IPS DF 19.7 (cell line): ENCODE measurements around the gene MCM5.
"Not testable (repeated sequence)": the region's sequence is repeated elsewhere in the genome, so short reads cannot be mapped to it uniquely, and the experiment has no call there.

Experiments used
- DNase-seq: peaks from one replicate; pipeline ENCODE4 v3.0.0-alpha.2; 2013; ENCODE audit warnings: low read depth, low spot score

The MCM5 gene

GRCh38 chr22:35432228-35432905, 32.4 kb downstream of the MCM5 start:
- DNase-seq, result no peak

- DNase-seq, result no peak
These were observed 34.2 kb downstream of the MCM5 start for GRCh38 chr22:35434061-35434710.

DNA sequence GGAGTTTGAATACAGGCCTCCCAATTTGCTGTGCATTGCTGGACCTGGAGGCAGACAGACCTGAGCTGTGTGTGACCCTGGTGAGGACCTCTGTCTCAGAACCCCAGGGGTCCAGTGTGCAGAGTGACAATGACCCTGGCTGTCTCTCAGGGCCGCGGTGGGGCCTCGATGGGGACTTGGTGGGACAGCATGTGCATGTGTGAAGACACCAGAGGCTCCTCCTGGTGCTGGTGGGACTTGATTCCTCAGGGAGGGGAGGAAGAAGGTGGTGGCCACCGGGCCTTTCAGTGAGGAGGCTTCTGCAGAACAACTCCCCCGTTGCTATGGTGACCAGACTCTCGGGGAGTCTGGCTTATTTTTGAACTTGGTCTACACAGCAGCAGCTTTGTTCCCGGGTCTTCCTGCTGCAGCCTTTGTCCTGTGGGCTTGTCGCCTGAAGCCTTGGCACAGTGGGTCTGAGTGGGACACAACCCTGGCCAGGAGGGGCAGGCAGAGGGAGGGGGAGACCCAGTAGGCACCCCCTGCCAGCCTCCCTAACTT, 35.3 kb downstream of the MCM5 start:
- no peak for DNase-seq

GRCh38 chr22:35436421-35436820, 36.5 kb downstream of the MCM5 start:
- DNase-seq, result no peak

DNA sequence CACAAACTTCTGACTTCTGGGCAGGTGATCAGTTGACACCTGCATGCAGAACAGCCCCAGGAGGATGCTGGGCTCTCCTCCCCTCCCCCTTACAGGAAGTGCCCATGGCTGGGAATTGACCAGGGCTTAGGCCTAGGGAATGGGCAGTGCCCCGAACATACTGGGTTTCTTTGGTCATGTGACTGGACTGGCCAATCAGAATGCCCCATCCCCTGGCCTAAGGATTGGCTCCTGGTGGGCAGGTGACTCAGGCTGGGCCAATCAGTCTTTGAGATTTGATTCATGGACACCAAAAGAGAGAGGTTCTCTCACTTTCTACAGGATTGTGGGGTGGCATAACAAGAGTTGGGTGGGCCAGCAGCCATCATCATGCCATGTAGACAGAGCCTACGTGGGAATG, 37.1 kb downstream of the MCM5 start:
- DNase-seq, result peak; percentile 68

- DNase-seq, result not testable (repeated sequence)
These were observed 38.9 kb downstream of the MCM5 start for GRCh38 chr22:35438673-35439364.

GRCh38 chr22:35439365-35439717, 39.4 kb downstream of the MCM5 start:
- no peak for DNase-seq

DNA sequence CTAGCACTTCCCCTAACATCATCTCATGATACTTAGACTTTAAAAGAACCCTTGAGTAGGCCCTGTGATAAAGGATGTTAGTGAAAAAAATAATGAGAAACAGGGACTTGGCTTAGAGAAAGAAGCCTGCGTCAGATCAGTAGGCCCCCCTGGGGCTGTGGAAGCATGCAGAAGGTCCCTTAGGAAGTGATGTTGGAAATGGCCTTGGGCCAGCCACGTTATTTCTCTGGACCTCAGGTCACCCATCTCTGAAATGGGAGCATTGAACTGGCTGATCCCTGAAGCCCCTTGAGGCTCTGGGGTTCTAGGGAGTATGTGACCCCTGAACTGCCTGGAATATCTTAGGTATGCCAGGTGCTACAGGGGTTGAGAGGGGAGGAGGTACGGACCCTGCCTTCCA, 40.2 kb downstream of the MCM5 start:
- DNase-seq, result no peak

- no peak for DNase-seq
These were observed 41.7 kb downstream of the MCM5 start for GRCh38 chr22:35441489-35442100.

- no peak for DNase-seq
These were observed 42.5 kb downstream of the MCM5 start for GRCh38 chr22:35442471-35442870.

DNA sequence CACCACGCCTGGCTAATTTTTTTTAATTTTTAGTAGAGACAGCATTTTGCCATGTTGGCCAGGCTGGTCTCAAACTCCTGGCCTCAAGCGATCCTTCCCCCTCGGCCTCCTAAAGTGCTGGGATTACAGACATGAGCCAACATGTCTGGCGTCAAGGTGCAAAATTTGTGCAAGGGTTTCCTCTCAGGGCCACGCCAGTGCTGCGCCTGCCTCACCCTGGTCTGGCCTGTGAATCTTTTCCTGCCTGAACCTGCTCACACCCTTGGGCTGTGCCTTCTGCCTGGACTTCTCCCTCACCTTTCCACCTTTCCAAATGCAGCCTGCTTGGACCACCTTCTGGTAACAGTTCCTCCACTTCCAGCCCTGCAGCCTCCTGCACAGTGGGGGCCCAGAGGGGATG, 43.4 kb downstream of the MCM5 start:
- DNase-seq, result no peak

DNA sequence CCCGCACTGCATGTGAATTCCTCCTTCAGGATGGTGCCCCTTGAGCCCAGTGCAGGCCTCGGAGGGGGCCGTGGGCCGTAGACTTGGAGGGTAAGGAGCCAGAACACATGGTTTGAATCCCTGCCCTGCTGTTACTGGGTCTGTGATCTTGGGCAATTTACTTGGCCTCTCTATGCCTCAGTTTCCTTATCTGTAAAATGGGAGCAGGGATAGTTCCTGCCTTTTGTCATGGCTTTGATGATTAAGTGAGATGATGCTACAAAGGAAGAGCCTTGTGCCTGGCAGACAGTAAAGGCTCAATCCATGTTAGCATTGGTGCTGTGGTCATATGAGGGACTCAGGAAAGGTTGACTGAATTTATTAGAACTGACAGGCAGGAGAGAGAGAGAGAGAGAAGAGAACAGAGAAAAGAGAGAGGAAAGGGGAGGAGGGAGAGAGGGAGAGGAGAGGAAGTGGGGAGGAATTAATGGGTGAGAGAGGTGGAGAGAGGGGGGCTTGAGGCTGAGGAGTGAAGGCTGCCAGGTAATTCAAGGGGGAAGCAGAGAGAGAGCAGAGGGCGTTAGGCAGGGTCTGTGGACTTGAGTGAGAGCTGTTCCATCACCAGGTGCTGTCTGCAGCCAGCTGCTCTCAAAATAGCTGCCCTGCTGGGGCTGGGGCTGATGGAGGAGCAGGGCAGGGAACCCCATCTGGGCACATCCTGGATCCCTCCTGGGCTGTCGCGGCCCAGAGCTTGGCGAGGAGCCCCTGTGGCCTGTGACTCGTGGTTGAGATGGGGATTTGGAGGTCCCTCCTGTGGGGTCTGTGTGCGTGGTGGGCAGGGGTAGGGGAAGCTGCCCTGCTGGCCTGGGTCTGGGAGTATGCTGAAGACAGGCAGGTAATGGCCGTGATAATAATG, 44.1 kb downstream of the MCM5 start:
- DNase-seq, result no peak

DNA sequence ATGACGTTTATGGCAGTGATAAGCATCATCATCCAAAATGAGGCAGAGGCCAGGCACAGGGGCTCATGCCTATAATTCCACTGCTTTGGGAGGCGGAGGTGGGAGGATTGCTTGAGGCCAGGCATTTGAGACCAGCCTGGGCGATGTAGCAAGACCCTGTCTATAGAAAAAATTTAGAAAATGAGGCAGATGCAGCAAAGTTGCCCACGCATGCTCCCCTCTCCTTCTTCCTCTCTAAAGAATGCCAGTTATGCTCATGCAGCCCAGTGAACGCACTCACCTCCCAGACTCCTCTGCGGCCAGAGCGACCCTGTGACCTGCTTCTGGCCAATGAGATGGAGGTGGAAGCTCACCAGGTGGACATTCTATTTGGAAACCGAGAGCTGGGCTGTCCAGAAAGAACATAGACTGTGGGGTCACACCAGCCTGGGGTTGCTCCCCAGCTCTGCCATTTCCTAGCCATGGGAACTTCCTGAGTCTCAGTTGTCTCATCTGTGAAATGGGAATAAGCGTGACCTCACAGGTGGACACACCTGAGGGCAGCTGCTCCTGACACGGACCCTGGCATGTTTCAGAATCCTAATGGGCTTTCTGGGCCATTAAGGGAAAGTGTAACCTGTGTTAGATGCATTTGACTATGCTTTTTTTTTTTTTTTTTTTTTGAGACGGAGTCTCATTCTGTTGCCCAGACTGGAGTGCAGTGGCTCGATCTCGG, 44.9 kb downstream of the MCM5 start:
- no peak for DNase-seq

DNA sequence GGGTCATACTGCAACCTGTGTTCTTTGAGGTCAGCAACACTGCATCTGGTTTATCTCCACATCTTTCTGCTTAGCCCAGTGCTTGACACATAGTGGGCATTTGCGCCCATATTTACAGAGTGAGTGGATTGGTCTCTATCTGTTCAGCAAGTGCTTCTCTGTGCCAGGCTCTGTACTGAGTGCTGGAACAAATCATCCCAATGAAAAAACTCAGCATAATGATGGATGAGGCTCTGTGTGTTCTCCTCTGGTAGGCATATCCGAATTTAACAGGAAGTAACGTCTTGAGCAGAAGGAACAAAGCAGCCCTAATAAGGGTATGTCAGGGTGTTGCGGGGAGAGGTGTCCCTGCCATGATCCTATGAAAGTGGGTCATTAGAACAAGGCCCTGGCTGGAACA, 46.0 kb downstream of the MCM5 start:
- DNase-seq, result no peak

DNA sequence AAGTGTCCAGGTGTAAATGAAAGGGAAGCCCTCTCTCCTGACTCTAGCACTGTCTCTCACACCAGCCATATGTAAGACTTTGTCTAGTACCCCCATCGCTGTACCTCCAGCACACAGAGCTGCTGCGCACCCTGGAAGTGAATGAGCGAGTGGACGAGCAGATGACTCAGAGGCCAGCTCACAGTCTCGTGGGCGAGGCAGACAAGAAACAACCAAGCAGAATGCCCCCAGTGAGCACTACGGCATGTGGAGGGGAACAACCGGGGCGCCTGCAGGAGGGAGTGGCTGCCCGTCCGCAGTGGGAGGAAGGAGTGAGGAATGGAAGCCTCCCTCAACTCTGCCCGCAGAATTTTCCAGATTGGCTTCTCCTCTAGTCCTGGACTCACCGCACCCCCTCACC, 46.4 kb downstream of the MCM5 start:
- no peak for DNase-seq

DNA sequence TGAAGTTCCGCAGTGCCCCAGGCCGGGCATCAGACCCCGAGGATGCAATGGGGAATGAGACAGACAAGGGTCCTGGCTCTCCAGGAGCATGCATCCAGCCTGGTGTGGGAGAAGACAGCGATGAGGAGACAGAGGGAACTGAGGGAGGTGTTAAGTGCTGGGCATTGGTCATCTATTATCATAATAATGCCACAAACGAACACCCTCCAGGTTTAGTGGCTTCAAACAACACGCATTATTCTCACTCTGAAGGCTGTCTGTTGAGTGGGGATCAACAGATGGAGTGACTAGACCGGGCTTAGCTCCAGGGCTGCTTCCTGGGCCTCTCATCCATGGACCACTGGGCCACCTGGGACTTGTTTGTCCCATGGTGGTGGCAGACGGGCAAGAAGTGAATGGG, 48.6 kb downstream of the MCM5 start:
- DNase-seq, result no peak

DNA sequence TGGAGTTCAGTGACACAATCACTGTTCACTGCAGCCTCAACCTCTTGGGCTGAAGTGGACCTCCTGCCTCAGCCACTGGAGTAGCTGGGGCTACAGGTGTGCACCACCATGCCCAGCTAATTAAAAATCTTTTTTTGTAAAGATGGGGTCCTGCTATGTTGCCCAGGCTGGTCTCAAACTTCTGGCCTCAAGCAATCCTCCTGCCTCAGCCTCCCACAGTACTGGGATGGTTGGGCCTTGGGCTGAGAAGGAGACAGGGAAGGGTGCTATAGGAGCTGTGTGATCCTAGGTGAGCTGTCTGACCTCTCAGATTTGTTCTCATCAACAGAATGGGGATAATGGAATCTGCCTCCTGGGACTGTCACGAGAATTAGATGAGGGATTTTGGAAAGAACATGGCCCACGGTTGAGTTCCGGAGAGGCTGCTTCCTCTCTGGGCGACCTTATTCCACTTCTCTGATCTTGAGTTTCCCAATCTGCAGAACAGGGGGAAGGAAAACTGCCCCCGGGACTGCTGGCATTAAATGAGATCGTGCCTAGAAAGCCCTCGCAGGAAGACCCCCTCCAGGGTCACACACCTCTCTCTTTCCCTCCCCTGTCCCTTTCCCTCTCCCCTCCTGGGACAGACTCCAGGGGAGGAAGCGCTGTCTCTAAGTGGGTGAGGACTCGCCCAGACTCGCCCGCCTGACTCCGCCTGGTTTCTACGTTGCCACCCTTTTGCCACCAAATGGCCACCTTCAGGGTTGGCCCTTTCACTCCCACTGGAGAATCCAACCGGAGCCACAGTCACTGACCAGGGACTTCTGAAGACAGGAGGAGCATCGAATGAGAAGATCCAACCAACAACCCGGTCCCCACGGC, 50.1 kb downstream of the MCM5 start:
- DNase-seq, result no peak

DNA sequence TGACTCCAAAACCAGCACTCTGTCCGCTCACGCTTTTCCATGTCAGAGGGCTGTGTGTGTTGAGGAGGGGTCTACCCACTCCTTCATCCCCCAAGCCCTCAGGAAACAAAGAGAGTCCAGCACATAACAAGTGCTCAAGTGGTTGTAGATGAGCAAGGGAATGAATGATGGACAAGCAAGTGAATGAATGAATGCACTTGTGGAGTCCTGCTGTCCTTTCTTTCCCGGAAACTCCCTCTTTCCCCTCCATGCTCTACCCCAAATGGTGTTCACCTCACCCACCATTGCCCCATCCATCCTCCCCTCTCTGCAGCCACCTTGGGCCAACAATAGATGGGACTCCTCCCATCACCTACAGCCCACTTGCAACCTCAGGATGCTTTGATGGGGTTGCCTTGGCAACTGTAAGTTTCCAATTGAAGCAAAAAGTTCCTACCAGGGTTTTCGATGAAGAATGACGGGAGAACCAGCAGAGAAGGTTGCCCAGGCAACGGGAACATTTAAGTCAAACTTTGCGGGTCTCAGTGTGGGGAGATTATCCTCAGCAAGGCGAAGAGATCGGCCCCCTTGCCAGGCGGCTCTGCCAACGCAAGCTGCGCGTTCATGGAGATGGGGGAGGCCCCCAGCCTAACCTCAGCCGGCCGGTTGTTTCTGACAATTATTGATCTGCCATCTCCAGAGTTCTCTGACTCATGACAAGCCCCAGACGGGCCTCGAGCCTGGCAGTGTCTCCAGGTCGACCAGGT, 51.1 kb downstream of the MCM5 start:
- no peak for DNase-seq

DNA sequence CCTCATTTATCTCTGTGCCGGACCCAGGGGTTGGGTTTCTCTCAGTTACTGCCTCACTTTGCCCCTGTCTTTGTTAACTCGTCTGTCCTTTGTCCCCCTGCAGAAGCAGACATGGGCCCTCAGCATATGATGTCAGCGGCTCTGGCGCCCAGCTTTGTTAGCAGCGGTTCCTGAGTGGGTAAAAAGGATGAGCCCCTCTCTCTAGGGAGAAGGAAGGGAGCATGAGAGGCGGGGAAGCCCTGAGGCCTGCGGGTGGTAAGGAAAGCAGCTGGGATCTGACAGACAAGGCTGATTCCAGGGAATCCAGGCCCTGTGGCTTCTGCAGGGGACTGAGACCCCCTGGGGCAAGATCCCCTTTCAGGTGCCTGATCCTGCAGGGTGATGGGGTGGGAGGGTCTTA, 51.7 kb downstream of the MCM5 start:
- no peak for DNase-seq
